ENCODE results near the gene ARID5A. TPM values are rescaled to one million over a fixed set of nuclear protein-coding genes. Genes with fewer than 3 reads are reported as not detected.

Gene ARID5A
- polyA plus RNA-seq, 1 donor from 2014 or later, result not detected

DNA sequence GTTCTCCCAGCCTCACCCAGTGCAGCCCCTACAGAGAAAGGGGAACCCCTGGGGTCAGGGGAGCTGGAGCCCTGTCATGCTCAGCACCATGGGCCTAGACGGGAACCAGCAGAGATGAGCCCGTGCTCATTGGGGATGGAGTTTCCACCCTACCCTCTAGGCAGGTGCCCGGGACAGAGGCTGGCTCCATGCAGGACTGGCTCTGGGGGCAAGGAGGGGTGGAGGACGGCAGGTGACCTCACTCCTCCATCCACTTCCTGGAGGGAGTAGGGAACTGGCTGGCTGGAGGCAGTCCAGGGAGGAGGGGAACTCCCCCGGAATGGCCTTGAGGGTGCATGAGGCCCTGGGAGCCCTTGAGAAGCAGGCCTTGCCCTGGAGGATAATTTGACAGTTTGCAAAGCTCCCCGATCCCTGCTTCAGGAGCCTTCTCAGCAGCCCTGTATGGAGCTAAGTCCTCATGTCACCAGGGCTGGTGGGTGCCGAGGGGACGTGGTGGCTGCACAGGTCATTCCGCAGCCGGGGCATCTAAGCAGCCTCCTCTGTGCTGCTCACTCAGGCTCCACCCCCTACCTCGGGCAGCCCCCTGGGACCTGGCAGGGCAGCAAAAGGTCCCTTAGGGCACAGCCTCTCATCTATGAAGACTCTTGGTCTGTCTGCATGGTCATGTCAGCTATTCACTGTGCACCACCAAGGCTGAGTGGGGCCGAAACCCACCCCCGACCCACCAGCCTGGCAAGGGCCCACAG, 33.5 kb upstream of the ARID5A start:
- H3K9ac ChIP-seq (ENCODE audit: low read length), result no peak overlapping the region
- no peak overlapping the region for H3K4me3 ChIP-seq (ENCODE audit: low read length)
- H3K27ac ChIP-seq (ENCODE audit: low read length), result no peak overlapping the region

DNA sequence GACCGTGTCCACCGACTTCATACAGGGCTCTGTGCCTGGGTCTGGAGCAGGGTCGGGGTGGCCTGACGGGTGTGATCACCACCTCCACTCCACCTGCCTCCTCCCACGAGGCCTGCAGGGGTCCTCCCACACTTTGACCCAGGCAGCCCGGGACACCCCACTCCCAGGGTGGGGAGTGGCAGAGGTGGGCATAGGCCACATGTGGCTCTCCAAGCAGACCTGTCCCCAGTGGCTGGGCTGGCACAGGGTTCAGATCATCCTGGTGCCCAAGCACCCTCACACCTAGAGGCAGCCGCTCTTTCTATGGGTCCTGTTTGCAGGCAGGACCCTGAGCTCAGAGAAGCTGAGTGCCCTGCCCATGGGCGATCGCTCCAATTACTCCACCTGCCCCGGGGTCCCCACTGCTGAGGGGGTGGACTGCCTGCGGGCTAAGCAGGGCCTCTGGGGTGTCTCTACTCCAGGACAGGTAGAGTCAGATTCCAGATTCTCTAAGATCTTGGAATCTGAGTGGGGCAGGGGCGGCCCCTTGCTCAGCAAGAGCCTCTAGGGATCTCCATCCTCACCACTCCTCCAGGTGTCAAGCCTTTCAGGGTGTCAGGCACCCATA, 32.8 kb upstream of the ARID5A start:
- no peaks in the 10 kb centered on the region for H3K9me3 ChIP-seq (ENCODE audit: low read length)
- H3F3A ChIP-seq (ENCODE audit: insufficient read depth, low read length, poor library complexity, severe bottlenecking), result no peaks in the 10 kb centered on the region
- H3K4me3 ChIP-seq (ENCODE audit: low read length), result no peak overlapping the region
- H3K27me3 ChIP-seq (ENCODE audit: insufficient read depth, low read depth, low read length), result no peaks in the 10 kb centered on the region
- H3K9ac ChIP-seq (ENCODE audit: low read length), result no peak overlapping the region
- no peak overlapping the region for H2AFZ ChIP-seq (ENCODE audit: low read depth, low read length)
- H3K27ac ChIP-seq (ENCODE audit: low read length), result no peak overlapping the region
- no peaks in the 10 kb centered on the region for H3K9me2 ChIP-seq (ENCODE audit: insufficient read depth, low read length)
- no peak overlapping the region for H3K4me2 ChIP-seq (ENCODE audit: low read length)
- no peaks in the 10 kb centered on the region for H3K79me2 ChIP-seq (replicated peaks; ENCODE audit: insufficient read depth, low read length)
- H3K36me3 ChIP-seq (ENCODE audit: insufficient read depth, low read length), result no peaks in the 10 kb centered on the region
- no peaks in the 10 kb centered on the region for H4K20me1 ChIP-seq (ENCODE audit: insufficient read depth)
- TF ChIP-seq, protein P1, sequence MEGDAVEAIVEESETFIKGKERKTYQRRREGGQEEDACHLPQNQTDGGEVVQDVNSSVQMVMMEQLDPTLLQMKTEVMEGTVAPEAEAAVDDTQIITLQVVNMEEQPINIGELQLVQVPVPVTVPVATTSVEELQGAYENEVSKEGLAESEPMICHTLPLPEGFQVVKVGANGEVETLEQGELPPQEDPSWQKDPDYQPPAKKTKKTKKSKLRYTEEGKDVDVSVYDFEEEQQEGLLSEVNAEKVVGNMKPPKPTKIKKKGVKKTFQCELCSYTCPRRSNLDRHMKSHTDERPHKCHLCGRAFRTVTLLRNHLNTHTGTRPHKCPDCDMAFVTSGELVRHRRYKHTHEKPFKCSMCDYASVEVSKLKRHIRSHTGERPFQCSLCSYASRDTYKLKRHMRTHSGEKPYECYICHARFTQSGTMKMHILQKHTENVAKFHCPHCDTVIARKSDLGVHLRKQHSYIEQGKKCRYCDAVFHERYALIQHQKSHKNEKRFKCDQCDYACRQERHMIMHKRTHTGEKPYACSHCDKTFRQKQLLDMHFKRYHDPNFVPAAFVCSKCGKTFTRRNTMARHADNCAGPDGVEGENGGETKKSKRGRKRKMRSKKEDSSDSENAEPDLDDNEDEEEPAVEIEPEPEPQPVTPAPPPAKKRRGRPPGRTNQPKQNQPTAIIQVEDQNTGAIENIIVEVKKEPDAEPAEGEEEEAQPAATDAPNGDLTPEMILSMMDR (IDR thresholded peaks at IDR 0.05; ENCODE audit: poor library complexity, severe bottlenecking), result no peak
- TF ChIP-seq MXI1 (conservative IDR thresholded peaks at IDR 0.05; ENCODE audit: poor library complexity, severe bottlenecking) (no peak), RAD21 (conservative IDR thresholded peaks at IDR 0.05) (no peak), EZH2 (IDR thresholded peaks at IDR 0.05; ENCODE audit: borderline replicate concordance, insufficient read depth, low read length, poor library complexity, severe bottlenecking) (no peak), SMC3 (conservative IDR thresholded peaks at IDR 0.05; ENCODE audit: poor library complexity) (no peak)

More for the DNA sequence above, 33.5 kb upstream of the ARID5A start:
- H3K79me2 ChIP-seq (replicated peaks; ENCODE audit: insufficient read depth, low read length), result no peaks in the 10 kb centered on the region
- H3K4me2 ChIP-seq (ENCODE audit: low read length), result no peak overlapping the region
- no peaks in the 10 kb centered on the region for H3K9me2 ChIP-seq (ENCODE audit: insufficient read depth, low read length)
- no peaks in the 10 kb centered on the region for H3K27me3 ChIP-seq (ENCODE audit: insufficient read depth, low read depth, low read length)
- no peaks in the 10 kb centered on the region for H3K9me3 ChIP-seq (ENCODE audit: low read length)
- H4K20me1 ChIP-seq (ENCODE audit: insufficient read depth), result no peaks in the 10 kb centered on the region
- TF ChIP-seq SMC3 (conservative IDR thresholded peaks at IDR 0.05; ENCODE audit: poor library complexity) (no peak), TAF1 (IDR thresholded peaks at IDR 0.05; ENCODE audit: low read depth) (no peak), RAD21 (conservative IDR thresholded peaks at IDR 0.05) (no peak), MXI1 (conservative IDR thresholded peaks at IDR 0.05; ENCODE audit: poor library complexity, severe bottlenecking) (no peak), EP300 (conservative IDR thresholded peaks at IDR 0.05; ENCODE audit: poor library complexity, severe bottlenecking) (no peak), EZH2 (IDR thresholded peaks at IDR 0.05; ENCODE audit: borderline replicate concordance, insufficient read depth, low read length, poor library complexity, severe bottlenecking) (no peak), POLR2AphosphoS5 (IDR thresholded peaks at IDR 0.05) (no peak)
- TF ChIP-seq, protein P1 (IDR thresholded peaks at IDR 0.05; ENCODE audit: poor library complexity, severe bottlenecking), result no peak
- TF ChIP-seq, protein P2, sequence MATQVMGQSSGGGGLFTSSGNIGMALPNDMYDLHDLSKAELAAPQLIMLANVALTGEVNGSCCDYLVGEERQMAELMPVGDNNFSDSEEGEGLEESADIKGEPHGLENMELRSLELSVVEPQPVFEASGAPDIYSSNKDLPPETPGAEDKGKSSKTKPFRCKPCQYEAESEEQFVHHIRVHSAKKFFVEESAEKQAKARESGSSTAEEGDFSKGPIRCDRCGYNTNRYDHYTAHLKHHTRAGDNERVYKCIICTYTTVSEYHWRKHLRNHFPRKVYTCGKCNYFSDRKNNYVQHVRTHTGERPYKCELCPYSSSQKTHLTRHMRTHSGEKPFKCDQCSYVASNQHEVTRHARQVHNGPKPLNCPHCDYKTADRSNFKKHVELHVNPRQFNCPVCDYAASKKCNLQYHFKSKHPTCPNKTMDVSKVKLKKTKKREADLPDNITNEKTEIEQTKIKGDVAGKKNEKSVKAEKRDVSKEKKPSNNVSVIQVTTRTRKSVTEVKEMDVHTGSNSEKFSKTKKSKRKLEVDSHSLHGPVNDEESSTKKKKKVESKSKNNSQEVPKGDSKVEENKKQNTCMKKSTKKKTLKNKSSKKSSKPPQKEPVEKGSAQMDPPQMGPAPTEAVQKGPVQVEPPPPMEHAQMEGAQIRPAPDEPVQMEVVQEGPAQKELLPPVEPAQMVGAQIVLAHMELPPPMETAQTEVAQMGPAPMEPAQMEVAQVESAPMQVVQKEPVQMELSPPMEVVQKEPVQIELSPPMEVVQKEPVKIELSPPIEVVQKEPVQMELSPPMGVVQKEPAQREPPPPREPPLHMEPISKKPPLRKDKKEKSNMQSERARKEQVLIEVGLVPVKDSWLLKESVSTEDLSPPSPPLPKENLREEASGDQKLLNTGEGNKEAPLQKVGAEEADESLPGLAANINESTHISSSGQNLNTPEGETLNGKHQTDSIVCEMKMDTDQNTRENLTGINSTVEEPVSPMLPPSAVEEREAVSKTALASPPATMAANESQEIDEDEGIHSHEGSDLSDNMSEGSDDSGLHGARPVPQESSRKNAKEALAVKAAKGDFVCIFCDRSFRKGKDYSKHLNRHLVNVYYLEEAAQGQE (IDR thresholded peaks at IDR 0.05; ENCODE audit: borderline replicate concordance), result no peak
- H3F3A ChIP-seq (ENCODE audit: insufficient read depth, low read length, poor library complexity, severe bottlenecking), result no peaks in the 10 kb centered on the region
- H3K36me3 ChIP-seq (ENCODE audit: insufficient read depth, low read length), result no peaks in the 10 kb centered on the region
- H2AFZ ChIP-seq (ENCODE audit: low read depth, low read length), result no peak overlapping the region
